ENCODE measurements around the gene STK32B.
A peak's percentile ranks its signal among the peaks of the same experiment; 100 is the strongest.

Gene STK32B

DNA sequence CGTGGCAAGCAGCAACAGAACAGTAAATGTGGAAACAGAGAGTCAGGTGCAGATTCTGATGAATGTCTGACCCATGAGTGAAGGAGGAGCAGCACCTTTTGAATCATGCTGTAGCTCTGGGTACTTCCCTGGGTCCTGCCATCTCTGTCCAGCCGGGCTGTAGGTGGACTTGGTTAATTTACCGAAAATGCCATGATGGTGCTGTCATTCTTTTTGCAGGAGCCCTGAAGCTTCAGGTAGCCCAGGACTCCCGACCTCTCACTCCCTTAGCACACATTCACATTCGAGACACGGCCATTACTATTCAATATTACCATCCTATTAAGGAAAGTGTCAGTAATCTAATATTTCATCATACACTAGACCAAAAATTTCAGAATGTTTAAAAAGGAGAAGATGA lies 320.9 kb downstream of the STK32B start:
- H3K4me3 ChIP-seq (ENCODE audit: low read depth, low read length): no peak overlapping the region
- in situ Hi-C loops (cut with HindIII; ENCODE audit: low sequenced_read_pairs): no loop called here
- no peak for DNase-seq (ENCODE audit: low read depth)
- TF ChIP-seq, protein P1, sequence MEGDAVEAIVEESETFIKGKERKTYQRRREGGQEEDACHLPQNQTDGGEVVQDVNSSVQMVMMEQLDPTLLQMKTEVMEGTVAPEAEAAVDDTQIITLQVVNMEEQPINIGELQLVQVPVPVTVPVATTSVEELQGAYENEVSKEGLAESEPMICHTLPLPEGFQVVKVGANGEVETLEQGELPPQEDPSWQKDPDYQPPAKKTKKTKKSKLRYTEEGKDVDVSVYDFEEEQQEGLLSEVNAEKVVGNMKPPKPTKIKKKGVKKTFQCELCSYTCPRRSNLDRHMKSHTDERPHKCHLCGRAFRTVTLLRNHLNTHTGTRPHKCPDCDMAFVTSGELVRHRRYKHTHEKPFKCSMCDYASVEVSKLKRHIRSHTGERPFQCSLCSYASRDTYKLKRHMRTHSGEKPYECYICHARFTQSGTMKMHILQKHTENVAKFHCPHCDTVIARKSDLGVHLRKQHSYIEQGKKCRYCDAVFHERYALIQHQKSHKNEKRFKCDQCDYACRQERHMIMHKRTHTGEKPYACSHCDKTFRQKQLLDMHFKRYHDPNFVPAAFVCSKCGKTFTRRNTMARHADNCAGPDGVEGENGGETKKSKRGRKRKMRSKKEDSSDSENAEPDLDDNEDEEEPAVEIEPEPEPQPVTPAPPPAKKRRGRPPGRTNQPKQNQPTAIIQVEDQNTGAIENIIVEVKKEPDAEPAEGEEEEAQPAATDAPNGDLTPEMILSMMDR (IDR thresholded peaks at IDR 0.05; ENCODE audit: low read depth, low read length, missing control alignments): no peak

DNA sequence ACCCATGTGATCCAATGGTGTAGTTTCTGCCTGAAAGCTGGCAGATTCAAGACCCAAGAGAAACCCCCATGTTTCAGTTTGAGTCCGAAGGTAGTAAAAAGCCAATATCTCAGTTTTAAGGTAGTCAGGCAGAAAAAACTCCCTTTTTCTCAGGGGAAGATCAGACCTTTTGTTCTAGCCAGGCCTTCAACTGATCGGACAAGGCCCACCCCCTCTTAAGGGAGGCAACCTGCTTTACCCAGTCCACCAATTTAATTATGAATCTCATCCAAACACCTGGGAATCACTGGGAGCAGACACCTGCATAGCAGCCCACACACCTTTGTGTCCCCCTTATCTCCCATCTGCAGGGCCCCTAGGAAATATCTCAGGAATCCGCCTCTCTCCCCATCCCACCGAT lies 322.0 kb downstream of the STK32B start:
- DNase-seq (ENCODE audit: low read depth): no peak
- no peak overlapping the region for H3K4me3 ChIP-seq (ENCODE audit: low read depth, low read length)
- TF ChIP-seq, protein P1 (IDR thresholded peaks at IDR 0.05; ENCODE audit: low read depth, low read length, missing control alignments): no peak
- in situ Hi-C loops (cut with HindIII; ENCODE audit: low sequenced_read_pairs): no loop called here

DNA sequence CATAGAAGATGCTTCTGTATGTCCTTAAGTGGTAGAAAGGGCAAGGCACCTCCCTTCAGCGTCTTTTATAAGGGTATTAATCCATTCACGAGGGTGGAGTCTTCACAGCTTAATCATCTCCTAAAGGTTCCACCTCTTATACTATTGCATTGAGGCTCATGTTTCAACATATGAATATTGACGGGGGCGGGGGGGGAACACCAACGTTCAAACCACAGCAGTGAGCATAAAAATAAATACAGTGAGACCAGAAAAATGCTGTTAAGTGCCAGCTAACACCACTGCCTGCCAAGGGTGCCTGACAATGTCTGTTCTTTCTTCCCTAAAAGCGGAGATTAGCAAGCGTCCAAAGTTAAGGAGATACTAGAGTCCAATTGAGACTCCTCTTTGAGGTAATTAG lies 323.3 kb downstream of the STK32B start:
- DNase-seq (ENCODE audit: low read depth): no peak
- in situ Hi-C loops (cut with HindIII; ENCODE audit: low sequenced_read_pairs): no loop called here
- TF ChIP-seq, protein P1 (IDR thresholded peaks at IDR 0.05; ENCODE audit: low read depth, low read length, missing control alignments): no peak
- H3K4me3 ChIP-seq (ENCODE audit: low read depth, low read length): no peak overlapping the region

DNA sequence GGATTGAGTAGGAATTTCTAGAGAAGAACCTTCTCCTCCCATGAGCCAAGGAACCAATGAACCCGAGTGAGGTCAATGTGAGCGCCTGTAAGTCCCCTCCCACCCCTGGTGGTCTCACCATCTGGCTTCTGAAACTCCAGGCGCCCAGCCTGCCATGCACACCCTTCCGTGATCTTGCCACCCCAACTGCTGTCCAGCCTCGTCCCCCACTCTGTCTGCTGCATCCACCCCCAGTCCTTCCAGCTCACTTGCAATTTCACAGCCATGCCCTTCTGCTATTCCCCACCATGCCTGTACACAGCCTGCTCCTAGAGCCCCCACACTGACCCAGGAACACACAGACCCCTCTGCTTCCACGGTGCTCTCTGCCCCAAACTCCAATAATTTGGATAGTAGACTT lies 323.7 kb downstream of the STK32B start:
- in situ Hi-C loops (cut with HindIII; ENCODE audit: low sequenced_read_pairs): no loop called here
- TF ChIP-seq, protein P1 (IDR thresholded peaks at IDR 0.05; ENCODE audit: low read depth, low read length, missing control alignments): no peak
- H3K4me3 ChIP-seq (ENCODE audit: low read depth, low read length): no peak overlapping the region
- no peak for DNase-seq (ENCODE audit: low read depth)

DNA sequence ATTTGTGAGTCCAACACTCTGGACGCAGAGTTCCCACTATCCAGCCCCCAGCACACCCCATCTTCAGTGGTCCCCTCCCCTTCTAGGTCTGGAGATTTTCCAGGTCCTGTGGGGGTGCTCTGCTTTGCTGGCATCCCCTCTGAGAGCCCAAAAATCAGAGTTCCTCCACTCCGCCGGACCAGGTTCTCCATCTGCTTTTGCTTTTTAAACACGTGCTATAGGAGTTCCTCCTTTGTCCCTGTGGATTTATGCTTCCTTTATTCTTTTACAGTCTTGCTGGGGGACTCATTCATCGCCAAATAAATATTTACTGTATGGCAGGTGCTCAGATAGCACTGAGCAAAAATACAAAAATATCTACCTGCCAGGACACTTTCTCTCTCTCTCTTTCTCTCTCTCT lies 324.7 kb downstream of the STK32B start:
- no peak for DNase-seq (ENCODE audit: low read depth)
- H3K4me3 ChIP-seq (ENCODE audit: low read depth, low read length): no peak overlapping the region
- in situ Hi-C loops (cut with HindIII; ENCODE audit: low sequenced_read_pairs): no loop called here
- TF ChIP-seq, protein P1 (IDR thresholded peaks at IDR 0.05; ENCODE audit: low read depth, low read length, missing control alignments): no peak

DNA sequence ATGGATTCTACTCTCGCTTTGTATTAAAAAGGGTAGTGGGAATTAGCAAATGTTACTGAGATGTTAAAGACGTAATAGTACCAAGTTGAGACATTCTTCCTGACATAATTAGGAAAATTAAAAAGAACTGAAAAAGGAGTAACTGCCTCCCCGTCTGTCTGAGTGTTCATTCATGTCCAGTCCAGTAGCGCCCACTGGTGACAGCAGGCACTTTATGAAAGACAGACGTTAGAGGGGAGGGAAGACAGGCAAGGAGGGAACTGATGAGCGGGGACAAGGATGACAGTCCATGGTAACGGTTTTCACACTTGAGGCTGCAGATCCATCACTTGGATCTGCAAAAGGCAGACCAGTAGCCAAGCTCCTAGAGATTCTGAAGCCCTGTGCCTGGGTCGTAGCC lies 326.7 kb downstream of the STK32B start:
- TF ChIP-seq, protein P1 (IDR thresholded peaks at IDR 0.05; ENCODE audit: low read depth, low read length, missing control alignments): peak; percentile 27
- DNase-seq (ENCODE audit: low read depth): no peak
- H3K4me3 ChIP-seq (ENCODE audit: low read depth, low read length): no peak overlapping the region
- in situ Hi-C loops (cut with HindIII; ENCODE audit: low sequenced_read_pairs): no loop called here

DNA sequence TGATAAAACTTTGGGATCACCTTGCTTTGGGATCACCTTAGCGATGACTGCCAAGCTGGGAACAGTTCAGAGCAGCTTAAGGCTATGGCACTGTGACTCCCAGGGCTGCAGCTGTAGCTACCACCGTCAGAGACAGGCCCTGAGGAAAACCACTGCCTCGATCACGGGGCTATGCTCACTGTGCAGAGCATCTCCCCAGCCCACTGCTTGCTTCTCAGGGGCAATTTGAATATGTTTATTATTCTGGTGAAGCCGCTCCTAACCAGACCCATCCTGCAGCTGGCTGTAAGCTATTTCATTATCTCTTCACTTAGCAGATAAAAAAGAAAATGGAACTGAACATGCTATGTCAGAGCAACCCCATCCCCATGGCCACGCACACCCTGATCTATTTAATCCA lies 328.6 kb downstream of the STK32B start:
- no peak for DNase-seq (ENCODE audit: low read depth)
- in situ Hi-C loops (cut with HindIII; ENCODE audit: low sequenced_read_pairs): no loop called here
- H3K4me3 ChIP-seq (ENCODE audit: low read depth, low read length): no peak overlapping the region
- TF ChIP-seq, protein P1 (IDR thresholded peaks at IDR 0.05; ENCODE audit: low read depth, low read length, missing control alignments): no peak

Measured in astrocyte of the cerebellum (primary cell).